ENCODE measurements around the gene EEF1B2. TPM values are rescaled to one million over a fixed set of nuclear protein-coding genes. Genes with fewer than 3 reads are reported as not detected.
"Not testable (repeated sequence)": the region's sequence is repeated elsewhere in the genome, so short reads cannot be mapped to it uniquely, and the experiment has no call there.

Gene EEF1B2
- total RNA-seq, 1 experiment from 2014 or later: 768 TPM

- no peak for DNase-seq
- TF ChIP-seq CTCF (conservative IDR thresholded peaks at IDR 0.05): no peak
- H3K4me1 ChIP-seq (ENCODE audit: insufficient read depth, low read length): no peaks in the 10 kb centered on the region
- peaks cover 44 to 68% (median 45%) of the 10 kb centered on the region in 3 experiments for H3K36me3 Mint-ChIP-seq (ENCODE audit: insufficient read depth in 1 of 3, low read depth in 3 of 3)
- H3K27me3 ChIP-seq (ENCODE audit: insufficient read depth, low read length): no peaks in the 10 kb centered on the region
- no peak overlapping the region for H2BK120ac ChIP-seq (ENCODE audit: low read depth, low read length, poor library complexity, severe bottlenecking)
- H2AFZ ChIP-seq (ENCODE audit: low read length): no peak overlapping the region
- H3K18ac ChIP-seq (ENCODE audit: insufficient read length, low read depth, low read length): no peak overlapping the region
- H3K14ac ChIP-seq (ENCODE audit: insufficient read depth, low read length): no peak overlapping the region
- no peak overlapping the region for H2AK5ac ChIP-seq (ENCODE audit: insufficient read length, low read length)
- H3K9me3 ChIP-seq (ENCODE audit: control insufficient read depth, low read depth, low read length): no peaks in the 10 kb centered on the region
- peaks cover 3% of the 10 kb centered on the region for H3K79me1 ChIP-seq (ENCODE audit: insufficient read depth, low read depth, low read length, poor library complexity, severe bottlenecking)
- peak overlapping the region; percentile 98 to 99 for H3K4me3 Mint-ChIP-seq
- no peak overlapping the region for H2BK12ac ChIP-seq (ENCODE audit: insufficient read length, low read depth, low read length)
- H3K4ac ChIP-seq (ENCODE audit: low read depth, low read length): no peak overlapping the region
- no peak overlapping the region for H3K56ac ChIP-seq (ENCODE audit: insufficient read length, low read depth, low read length)
- H4K91ac ChIP-seq (ENCODE audit: insufficient read length, low read depth, low read length): no peak overlapping the region
- H2BK20ac ChIP-seq (ENCODE audit: low read depth, low read length, poor library complexity, severe bottlenecking): no peak overlapping the region
- peak overlapping the region; percentile 66 to 99 (median 87); a peak in 6 of 7 replicates for H3K27ac Mint-ChIP-seq
- H4K20me1 ChIP-seq (ENCODE audit: control insufficient read depth, insufficient read depth, insufficient read length): no peaks in the 10 kb centered on the region
- WGBS (ENCODE audit: extremely low coverage, insufficient read length, low lambda C conversion rate): no CpG with 5 or more reads among the region's 2 CpGs
- H3K27ac ChIP-seq (ENCODE audit: insufficient read length, low read depth, low read length): no peak overlapping the region
- no peak overlapping the region for H2BK15ac ChIP-seq (ENCODE audit: low read depth, low read length)
- peaks cover 16 to 18% of the 10 kb centered on the region in 2 experiments for H3K4me1 Mint-ChIP-seq
- 0 out of 2 replicates have a peak, but pooled peaks cover 1% of the 10 kb centered on the region for H3K27me3 Mint-ChIP-seq (ENCODE audit: low read depth)
- H3T11ph ChIP-seq (ENCODE audit: low read length): no peak overlapping the region
- H4K8ac ChIP-seq (replicated peaks; ENCODE audit: insufficient read length, low read depth, low read length): no peak overlapping the region
- H3K23ac ChIP-seq (ENCODE audit: insufficient read length, low read depth, low read length): no peak overlapping the region
- H3K23me2 ChIP-seq (ENCODE audit: insufficient read length, low read depth, low read length, poor library complexity, severe bottlenecking): peaks cover 12% of the 10 kb centered on the region
- H3K4me2 ChIP-seq (ENCODE audit: insufficient read depth, insufficient read length, low read length): peak overlapping the region; percentile 77
- H3K79me2 ChIP-seq (ENCODE audit: insufficient read depth, low read length): peaks cover 30% of the 10 kb centered on the region; the same call in 1 of the 2 replicates
- H2BK5ac ChIP-seq (ENCODE audit: insufficient read length, low read length): no peak overlapping the region
- no peaks in the 10 kb centered on the region for H3K9me3 Mint-ChIP-seq
- H4K5ac ChIP-seq (ENCODE audit: insufficient read length, low read depth, low read length): no peak overlapping the region
- H3K9ac ChIP-seq (ENCODE audit: extremely low read depth, insufficient read length, low read length): peak overlapping the region; percentile 96
Observed at GRCh38 chr2:206160807-206161179, 1.1 kb downstream of the EEF1B2 start.

GRCh38 chr2:206162401-206162800, 2.7 kb downstream of the EEF1B2 start:
- not testable (repeated sequence) for H3K9ac ChIP-seq (ENCODE audit: extremely low read depth, insufficient read length, low read length); H3K4me2 ChIP-seq (ENCODE audit: insufficient read depth, insufficient read length, low read length); DNase-seq; H3K56ac ChIP-seq (ENCODE audit: insufficient read length, low read depth, low read length); H2BK120ac ChIP-seq (ENCODE audit: low read depth, low read length, poor library complexity, severe bottlenecking); H2BK20ac ChIP-seq (ENCODE audit: low read depth, low read length, poor library complexity, severe bottlenecking); H4K8ac ChIP-seq (replicated peaks; ENCODE audit: insufficient read length, low read depth, low read length); H2BK15ac ChIP-seq (ENCODE audit: low read depth, low read length); H3K79me1 ChIP-seq (ENCODE audit: insufficient read depth, low read depth, low read length, poor library complexity, severe bottlenecking); H2AK5ac ChIP-seq (ENCODE audit: insufficient read length, low read length); H3K9me3 ChIP-seq (ENCODE audit: control insufficient read depth, low read depth, low read length); H2BK12ac ChIP-seq (ENCODE audit: insufficient read length, low read depth, low read length); H3K18ac ChIP-seq (ENCODE audit: insufficient read length, low read depth, low read length); H3K4ac ChIP-seq (ENCODE audit: low read depth, low read length); H3K23ac ChIP-seq (ENCODE audit: insufficient read length, low read depth, low read length); H4K91ac ChIP-seq (ENCODE audit: insufficient read length, low read depth, low read length); H4K5ac ChIP-seq (ENCODE audit: insufficient read length, low read depth, low read length); H3K14ac ChIP-seq (ENCODE audit: insufficient read depth, low read length); H4K20me1 ChIP-seq (ENCODE audit: control insufficient read depth, insufficient read depth, insufficient read length); H3K27ac ChIP-seq (ENCODE audit: insufficient read length, low read depth, low read length); H3K4me1 ChIP-seq (ENCODE audit: insufficient read depth, low read length); H2AFZ ChIP-seq (ENCODE audit: low read length); H3K9me3 Mint-ChIP-seq; H3K27me3 ChIP-seq (ENCODE audit: insufficient read depth, low read length); H3K27me3 Mint-ChIP-seq (ENCODE audit: low read depth); H2BK5ac ChIP-seq (ENCODE audit: insufficient read length, low read length); H3T11ph ChIP-seq (ENCODE audit: low read length)
- no CpG with 5 or more reads among the region's 4 CpGs for WGBS (ENCODE audit: extremely low coverage, insufficient read length, low lambda C conversion rate)
- Mint-ChIP-seq H3K4me3 (peak overlapping the region in 1 of 2 experiments; percentile 35; a peak in 1 of 5 replicates), H3K36me3 (ENCODE audit: insufficient read depth in 1 of 3, low read depth in 3 of 3) (peaks cover 49 to 68% (median 50%) of the 10 kb centered on the region in 3 experiments), H3K27ac (peak overlapping the region in 1 of 3 experiments; percentile 95; a peak in 2 of 7 replicates), H3K4me1 (peaks cover 13 to 16% of the 10 kb centered on the region in 2 experiments)
- Histone ChIP-seq H3K79me2 (ENCODE audit: insufficient read depth, low read length) (peaks cover 21% of the 10 kb centered on the region; the same call in 1 of the 2 replicates), H3K23me2 (ENCODE audit: insufficient read length, low read depth, low read length, poor library complexity, severe bottlenecking) (peaks cover 12% of the 10 kb centered on the region)

Measured in H9 (cell line).